Skin epidermis (tissue), 12 donors: Measurements from ENCODE around the gene PHF23.
A peak's percentile ranks its signal among the peaks of the same experiment; 100 is the strongest.

Experiments used
- H3K27ac ChIP-seq, 21 experiments: fragments of 200-600 bp; sonication (generic) in 11 of 21; one replicate each; pipeline ENCODE4 v1.5.0; 2020; ENCODE audit warnings: mild to moderate bottlenecking in 3 of 21, inconsistent platforms in 2 of 21, moderate library complexity in 2 of 21
- H3K4me3 ChIP-seq, 7 experiments: fragments of 200-600 bp; sonication (generic) in 2 of 7; one replicate each; pipeline ENCODE4 v1.5.0; 2020; ENCODE audit warnings: inconsistent platforms in 2 of 7, mild to moderate bottlenecking in 2 of 7, moderate library complexity in 1 of 7

PHF23 gene

DNA sequence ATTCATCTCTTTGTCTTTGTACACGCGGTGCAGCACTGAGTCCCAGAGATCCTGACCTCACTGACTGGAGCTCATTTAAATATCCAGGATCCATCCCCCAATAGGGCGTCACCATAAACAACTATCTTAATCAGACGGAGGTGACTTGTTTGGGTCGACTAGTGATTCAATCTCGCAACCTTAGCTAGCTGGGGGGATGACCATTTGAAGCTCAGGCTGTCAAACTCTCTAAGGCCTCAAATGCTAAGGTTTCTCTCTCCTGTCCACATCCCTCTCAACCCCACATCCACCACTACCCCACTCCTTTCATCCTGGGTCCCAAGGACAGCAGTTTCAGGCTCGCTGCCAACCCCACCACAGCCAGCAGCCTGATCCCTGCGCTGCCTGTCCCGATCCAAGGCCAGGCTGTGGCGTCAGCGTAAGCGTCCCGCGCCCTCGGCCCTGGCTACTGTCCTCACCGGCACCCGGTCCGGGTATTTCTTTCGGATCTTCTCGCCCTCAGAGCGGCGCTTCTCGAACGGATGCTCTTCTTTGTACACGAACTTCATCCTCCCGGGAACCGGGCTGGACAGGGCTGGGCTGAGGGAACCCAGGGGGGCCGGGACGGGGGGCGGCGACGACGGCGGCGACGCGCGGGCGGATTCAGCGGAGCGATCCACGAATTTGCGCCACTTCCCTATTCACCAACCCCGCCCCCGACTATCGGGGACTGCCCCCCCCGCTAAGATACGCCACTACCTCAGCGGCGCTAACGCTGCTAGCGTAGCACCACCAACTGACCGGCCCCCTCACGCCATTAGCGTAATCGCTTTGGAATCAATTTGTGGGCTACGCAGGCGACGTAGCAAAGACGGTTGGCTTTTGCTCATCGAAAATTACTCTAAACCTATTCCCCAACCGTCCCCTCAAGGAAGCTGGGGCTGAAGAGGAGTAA is 2.8 kb upstream of the PHF23 start, which contains the start of gene GABARAP:
Gene GABARAP, minus strand, starts transcription at position 667 of the 934 bp plus-strand sequence. Its CDS starts 119 bp downstream, at position 548.
- H3K4me3 ChIP-seq: peak within 1 kb of the TSS; percentile 74 to 96 (median 88)
- peak within 1 kb of the TSS; percentile 87 to 100 (median 98) for H3K27ac ChIP-seq

DNA sequence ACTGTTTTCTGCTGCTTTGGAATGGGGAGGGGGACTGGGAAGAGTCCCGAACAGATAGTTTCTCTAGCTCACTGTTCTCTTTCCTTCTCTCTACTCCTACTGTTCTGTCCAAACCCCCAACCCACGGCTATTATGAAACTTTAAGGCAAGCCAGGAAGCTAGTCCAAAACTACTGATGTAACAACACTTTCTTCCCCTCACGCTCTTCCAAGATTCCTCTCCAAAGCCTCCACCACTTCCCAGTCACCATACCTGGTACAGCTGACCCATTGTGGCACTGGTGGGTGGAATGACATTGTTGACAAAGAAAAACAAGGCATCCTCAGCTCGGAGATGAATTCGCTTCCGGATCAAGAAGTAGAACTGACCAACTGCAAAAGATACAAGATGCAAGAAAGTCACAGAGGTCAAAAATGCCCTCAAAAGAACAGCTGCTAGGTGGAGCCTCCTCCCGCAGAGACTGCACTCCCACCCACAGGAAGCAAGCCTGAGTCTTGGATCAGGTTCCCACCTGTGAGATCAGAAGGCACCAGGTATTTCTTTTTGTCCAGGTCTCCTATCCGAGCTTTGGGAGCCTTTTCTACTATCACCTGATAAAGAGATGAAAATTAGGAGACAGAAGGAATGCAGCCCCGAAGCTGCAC is 2.0 kb upstream of the PHF23 start:
- H3K4me3 ChIP-seq: peak overlapping the region; percentile 74 to 96 (median 88)
- peak overlapping the region in 20 of 21 experiments; percentile 30 to 100 (median 98) for H3K27ac ChIP-seq

DNA sequence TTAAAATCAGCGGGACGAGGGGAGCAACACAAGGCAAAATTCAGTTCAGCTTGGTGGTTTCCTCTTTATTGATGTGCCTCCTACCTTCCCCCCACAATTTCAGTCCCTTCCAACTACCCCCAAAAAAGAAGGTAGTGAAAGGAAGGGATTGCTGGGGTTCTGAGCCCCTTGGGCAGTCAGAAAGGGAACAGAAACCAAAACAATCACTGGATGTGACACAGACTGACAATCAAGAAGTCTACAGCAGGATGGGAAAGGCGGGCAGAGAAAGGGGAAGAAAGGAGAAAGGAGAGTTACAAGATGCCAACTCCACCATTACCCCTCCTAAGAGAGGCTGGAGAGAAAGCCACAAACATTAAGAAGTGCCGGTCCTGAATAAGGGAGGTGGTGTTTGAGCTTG is 1.1 kb upstream of the PHF23 start:
- Histone ChIP-seq H3K4me3 (peak overlapping the region in 6 of 7 experiments; percentile 17 to 96 (median 88)), H3K27ac (peak overlapping the region in 19 of 21 experiments; percentile 92 to 100 (median 98))

DNA sequence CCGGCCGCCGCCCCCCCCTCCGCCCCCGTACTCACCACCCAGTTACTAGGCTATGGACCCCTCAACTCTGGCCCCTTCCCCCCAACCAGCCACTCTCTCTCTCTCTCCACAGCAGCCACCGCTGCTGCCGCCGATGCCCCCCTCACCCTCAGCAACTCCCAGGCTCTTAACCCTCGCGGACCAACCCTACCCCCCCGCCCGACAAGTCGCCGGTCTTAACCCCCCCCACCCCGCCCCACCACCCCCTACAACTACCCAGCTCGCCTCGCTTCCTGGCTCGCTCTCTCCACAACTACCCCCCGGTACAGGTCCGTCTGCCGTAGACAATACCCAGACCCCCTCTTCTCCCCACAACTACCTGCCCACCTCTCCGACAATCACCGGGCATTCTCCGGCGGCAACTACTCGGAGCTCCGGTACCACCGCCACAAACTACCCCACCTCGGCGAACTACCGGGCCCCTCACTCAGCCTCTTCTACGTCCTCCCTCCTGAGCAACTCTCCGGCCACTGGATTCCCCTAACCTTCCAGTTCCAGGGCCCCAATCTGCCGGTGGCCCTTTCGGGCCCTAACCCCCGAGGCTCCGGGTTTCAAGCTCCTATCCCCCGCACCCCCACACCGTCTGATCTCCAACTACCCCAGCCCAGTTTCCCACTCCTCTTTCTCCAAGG is 702 bp downstream of the PHF23 start:
- peak overlapping the region; percentile 78 to 98 (median 94) for H3K4me3 ChIP-seq
- peak overlapping the region; percentile 87 to 100 (median 97) for H3K27ac ChIP-seq

DNA sequence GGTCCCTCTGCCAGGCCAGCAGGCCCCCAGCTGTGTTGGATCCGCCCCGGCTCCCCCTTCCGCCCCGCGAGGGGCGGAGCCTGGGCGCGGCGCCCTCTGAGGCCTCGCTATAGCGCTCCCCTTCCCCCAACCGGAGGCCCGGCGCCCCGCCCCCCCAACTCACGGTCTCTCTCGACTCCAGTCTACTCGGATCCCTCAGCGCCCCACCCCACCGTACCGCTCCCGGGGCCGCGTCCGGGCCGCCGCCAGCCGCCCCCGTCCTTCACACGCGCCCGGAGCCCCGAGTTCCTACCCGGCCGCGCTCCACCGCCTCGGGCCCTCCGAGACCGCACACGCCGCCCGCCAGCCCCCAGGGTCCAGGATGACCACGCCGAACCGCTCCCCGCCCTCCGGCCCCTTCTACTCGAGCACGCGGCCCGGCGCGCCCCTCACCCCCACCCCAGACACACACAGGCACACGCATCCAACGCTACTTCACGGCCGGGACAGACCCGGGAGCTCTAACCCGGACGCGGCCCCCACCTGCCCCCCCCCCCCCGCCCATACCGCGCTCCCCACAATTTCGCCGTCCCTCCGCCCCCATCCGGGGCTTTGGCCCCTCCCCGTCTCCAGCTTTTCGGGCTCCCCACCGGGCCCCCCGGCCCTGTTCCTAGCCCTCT is 1.4 kb downstream of the PHF23 start:
- peak overlapping the region; percentile 78 to 98 (median 94) for H3K4me3 ChIP-seq
- H3K27ac ChIP-seq: peak overlapping the region; percentile 87 to 100 (median 97)

DNA sequence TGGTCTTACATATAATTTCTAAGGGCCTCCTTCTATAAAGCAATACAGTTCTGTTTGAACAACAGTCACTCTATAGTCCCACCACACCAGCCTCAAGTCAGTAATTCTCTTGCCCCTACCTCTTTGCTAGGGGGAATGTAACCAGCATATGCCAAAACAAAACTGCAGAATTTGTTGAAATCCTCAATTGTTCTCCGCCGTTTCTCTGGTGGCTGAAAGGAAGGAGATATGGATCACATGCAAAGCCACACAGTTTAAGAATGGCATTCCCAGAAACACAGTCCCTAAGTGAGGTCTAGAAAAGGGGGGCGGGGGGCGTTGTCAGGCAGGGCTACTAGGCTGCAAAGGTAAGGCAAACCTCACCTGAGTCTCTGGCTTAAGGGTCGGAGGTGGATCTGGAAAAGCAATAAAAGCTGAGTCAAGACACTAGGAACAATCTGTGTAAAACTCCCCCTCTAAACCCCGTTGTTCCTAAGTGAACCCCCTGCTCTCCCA is 1.9 kb downstream of the PHF23 start:
- peak overlapping the region; percentile 78 to 98 (median 94) for H3K4me3 ChIP-seq

DNA sequence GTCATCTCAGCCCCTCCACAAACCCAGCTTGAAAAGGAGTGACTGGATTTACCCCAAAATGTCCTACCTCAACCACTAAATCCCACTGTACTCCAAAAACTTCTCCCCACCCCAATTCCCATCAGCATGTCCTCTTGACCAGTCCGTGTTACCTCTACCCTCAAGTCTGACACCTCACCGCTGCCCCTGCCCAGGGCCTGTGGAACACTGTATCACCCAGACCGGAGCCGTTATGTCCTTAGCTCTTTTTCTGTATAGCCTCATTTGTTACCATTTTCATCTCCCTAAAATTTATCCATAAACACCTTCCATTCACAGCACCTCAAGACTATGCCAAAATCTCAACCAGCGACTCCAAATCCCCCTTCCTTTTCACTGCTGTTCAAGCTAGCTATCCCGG is 2.4 kb downstream of the PHF23 start:
- no peak overlapping the region for H3K4me3 ChIP-seq
- peak overlapping the region in 10 of 21 experiments; percentile 92 to 100 (median 96) for H3K27ac ChIP-seq

More for the DNA sequence above, 1.9 kb downstream of the PHF23 start:
- H3K27ac ChIP-seq: peak overlapping the region; percentile 87 to 100 (median 97)

DNA sequence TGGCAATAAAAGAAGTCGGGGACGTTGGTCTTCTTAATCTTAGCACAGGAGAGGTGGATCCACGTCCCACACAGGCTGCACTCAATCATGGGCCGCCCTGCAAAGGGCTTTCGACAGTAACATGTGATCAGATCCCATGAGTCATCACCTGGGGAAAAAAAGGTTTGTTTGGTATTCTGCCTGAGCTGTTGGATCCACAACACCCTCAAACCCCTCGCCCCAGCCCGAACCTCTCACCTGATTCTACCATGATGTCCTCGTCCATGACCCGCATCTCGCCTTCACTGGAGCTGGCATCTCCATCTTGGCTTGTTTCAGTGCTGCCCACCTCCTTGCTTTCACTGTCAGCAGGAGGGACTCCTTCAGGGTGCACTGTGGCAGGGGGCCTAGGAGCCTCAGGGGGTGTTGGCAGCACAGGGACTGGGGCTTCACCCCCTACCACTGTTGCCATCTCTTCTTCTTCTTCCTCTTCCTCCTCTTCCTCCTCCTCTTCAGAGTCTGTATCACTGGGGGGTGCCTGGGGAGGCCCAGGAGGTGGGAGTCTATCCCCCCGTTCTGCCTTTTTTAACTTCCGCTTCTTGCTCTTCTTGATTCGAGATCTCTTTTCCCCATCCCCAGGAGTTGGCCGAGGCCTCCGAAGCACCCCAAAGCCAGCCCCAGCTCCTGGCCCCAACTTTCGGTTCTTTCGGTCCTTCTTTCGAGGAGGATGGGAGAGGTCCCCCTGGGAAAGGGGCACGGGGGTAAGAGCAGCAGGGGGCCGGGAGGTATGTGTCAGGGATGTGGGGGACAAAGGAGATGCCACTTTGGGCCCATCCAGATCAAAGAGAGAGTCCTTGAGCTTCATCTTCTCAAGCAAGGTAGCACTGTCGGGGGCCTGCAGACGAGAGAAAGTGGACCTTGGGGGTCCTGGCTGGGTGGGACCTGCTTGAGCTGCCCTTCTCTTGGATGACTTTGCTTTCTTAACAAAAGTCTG is 3.3 kb downstream of the PHF23 start:
- Histone ChIP-seq H3K4me3 (no peak overlapping the region), H3K27ac (peak overlapping the region in 7 of 21 experiments; percentile 19 to 97 (median 49))

DNA sequence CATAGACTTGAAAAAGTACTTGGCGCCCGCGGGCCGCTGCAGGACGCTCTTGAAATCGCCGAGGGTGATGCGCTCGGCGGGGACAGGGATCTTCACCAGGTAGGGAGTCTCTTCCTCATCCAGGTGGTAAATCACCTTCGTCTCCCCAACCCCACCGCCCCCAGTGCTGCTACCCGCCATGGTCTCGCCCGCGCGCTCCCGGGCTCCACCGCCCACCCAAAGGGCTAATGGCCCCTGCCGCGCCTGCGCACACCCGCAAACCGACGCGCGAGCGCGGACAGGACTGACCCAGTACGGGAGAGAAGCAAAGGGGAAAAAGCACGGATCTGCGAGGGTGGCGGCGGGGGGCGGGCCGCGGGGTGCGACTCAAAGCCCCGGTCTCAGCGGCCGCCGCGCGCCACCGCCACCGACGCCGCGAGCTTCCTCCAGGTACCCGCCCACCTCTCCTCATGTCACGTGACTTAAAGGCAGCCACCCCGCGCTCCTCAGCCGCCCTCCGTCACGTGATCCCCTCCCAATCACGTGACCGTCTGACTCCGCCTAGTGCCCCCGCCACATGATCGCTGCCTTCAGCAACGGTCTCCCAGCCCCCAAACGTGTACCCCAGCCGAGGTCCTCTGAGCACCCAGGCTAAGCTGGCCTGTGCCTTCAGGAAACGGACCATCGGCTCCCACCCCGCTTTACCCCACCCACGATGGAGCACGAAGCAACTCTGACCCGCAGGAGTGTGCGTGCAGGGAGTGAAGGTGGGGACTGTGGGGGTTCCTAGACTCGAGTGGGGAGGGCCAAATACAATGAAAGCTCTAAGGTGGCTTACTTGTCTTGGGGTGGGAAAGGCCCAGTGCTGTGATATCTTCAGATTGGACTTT is 4.9 kb downstream of the PHF23 start, which contains the start of gene DVL2:
Gene DVL2, minus strand, starts transcription at position 435 of the 869 bp plus-strand sequence. Its CDS starts 255 bp downstream, at position 180.
- peak within 1 kb of the TSS; percentile 16 to 95 (median 89) for H3K27ac ChIP-seq
- H3K4me3 ChIP-seq: peak within 1 kb of the TSS; percentile 67 to 96 (median 78)

DNA sequence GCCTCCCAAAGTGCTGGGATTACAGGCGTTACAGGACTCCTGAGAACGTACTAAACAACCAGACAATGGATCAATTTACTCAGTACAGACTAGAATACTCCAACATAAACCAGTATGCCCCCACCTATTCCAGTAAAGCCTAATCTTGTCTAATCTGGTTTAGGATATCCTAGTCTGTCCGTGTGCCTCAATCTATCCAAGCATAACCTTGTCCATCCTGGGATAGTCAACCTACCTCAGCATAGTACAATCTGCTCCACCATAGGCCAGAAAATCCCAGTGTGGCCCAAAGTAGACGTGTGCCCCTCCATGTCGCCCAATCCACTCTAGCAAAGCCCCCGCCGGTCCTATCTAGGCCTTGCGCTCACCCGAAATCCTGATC is 5.6 kb downstream of the PHF23 start:
- H3K27ac ChIP-seq: peak overlapping the region; percentile 16 to 95 (median 89)
- H3K4me3 ChIP-seq: peak overlapping the region; percentile 67 to 96 (median 78)

DNA sequence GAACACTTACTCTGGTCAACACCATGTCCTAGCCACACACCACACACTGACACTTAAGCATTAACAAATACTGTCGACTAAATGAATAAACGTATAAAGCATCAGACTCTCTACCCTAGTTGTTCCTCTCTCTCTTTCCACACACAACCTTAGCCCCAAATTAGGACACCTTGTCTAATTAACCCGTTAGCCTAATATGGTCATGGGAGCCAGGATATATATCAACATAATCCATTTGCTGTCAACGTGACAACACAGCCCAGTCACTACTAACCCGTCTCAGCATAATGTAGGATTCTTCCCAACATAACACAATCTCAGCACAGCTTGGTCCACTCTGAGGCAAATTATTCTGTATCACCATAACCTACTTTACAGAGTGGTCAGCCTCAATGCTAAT is 7.1 kb downstream of the PHF23 start:
- Histone ChIP-seq H3K27ac (no peak overlapping the region), H3K4me3 (no peak overlapping the region)

DNA sequence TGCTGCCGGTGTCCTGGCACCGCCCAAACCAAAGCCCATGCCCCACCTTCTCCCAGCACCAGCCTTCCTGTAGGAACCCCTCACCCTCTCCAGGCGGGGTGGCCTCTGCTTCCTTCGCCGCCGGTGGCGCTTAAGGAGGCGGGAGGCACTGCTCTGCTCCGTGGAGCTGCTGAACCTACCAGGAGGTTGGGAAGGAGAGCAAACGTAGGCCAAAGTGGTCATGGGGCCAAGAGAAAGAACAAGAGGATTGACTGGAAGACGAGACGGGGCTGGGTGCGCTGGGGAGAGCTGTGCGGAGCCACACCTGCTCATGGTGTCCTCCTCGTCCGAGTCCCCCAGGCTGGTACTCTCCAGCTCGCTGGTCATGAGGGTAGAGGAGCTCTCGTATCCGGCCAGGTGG is 9.8 kb downstream of the PHF23 start:
- no peak overlapping the region for H3K4me3 ChIP-seq
- peak overlapping the region in 1 of 21 experiments; percentile 1 for H3K27ac ChIP-seq

DNA sequence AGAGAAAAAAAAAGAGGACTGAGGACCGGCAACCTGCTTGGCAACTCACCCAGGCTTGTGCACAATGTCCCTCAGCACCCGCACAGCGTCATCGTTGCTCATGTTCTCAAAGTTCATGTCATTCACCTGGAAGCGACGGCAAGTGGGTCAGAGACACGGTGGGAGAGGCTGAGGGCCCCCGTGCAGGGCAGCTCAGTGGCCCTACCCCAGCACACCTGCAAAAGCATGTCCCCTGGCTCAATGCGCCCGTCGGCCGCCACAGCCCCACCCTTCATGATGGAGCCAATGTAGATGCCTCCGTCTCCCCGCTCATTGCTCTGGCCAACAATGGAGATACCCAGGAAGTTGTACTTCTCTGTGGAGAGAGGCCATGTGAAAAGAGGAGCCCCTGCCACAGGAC is 10.3 kb downstream of the PHF23 start:
- no peak overlapping the region for H3K4me3 ChIP-seq
- peak overlapping the region in 5 of 21 experiments; percentile 1 to 44 (median 6) for H3K27ac ChIP-seq

DNA sequence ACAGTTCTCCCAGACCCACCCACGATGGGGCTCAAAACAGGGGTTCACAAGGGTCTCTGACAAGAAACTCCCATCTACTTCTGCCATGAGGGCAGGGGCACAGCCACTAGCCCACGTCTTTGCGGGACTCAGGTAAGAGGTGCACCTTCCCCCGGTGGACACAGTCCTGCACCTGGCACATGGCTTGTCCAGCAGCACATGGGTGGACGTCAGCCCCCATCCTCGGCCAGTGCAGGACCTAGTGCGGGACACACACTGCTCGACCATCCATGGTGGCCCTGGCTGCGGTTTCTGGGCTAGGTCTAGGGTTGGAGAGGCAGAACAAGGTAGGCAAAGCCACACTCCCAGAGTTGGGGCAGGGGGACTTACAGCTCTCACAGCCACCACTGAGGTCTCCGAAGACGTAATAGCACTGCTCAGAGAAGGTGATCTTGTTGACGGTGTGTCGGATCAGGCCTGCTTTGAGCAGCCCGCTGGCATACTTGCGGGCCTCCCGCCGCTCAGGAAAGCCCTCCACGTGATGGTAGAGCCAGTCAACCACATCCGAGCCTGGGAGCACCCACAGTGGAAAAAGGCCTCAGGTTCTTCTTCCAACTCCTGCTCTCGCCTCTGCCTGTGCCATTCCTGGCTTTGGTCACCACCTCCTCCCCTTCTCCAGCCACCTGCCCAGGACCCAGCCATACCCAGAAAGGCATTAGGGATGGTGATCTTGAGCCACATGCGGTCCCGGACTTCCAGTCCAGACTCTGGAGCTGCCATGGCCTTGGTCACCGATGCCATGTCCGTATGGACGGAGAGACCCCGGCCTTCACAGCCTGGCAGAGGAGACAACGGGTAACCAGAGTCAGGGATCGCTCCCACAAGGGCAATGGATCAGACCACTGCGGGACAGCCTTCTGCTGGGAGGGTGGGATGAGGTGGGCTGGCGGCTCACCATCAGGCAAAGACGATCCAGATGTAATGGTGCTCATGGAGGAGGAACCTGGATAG is 12.2 kb downstream of the PHF23 start:
- H3K27ac ChIP-seq: peak overlapping the region in 5 of 21 experiments; percentile 35 to 65 (median 51)

DNA sequence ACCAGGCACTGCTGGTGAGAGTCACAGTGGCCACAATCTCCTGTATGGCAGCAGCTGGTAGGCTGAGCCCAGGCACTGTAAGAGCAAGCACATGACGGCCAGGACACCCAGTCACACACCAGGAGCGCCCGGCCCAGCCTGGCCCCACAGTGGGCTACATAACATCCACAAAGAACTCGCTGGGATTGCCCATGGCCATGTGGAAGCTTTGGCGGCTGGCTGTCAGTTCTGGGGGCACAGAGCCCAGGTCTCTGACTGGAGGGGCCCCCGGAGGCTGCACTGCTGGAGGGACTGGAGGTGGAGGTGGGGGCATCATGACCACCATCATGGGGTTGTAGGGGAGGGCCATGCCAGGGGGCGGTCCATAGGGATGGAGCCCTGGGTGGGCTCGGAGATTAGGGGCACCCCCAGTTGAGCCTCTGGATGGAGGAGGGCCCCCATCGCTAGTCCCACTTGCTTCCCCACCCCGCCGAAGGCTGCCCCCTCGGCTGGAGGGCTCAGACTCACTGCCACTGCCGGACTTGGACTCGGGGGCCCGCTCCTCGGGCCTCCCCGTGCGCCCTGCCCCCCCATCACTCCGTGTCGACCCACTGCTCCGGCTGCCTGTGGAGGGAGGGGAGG is 13.4 kb downstream of the PHF23 start:
- no peak overlapping the region for H3K4me3 ChIP-seq
- H3K27ac ChIP-seq: peak overlapping the region in 2 of 21 experiments; percentile 19 to 55

More for the DNA sequence above, 12.2 kb downstream of the PHF23 start:
- H3K4me3 ChIP-seq: no peak overlapping the region
